DND-41 (cell line): ENCODE measurements around the gene HECW1.

Experiments
- ATAC-seq: fragments of 200-7000 bp; cut with Tn5 transposase; 3 replicates; pipeline ENCODE4 v1.9.1; 2021; ENCODE audit warnings: low read depth; ENCODE audit not compliant: insufficient read depth
- DNase-seq: peaks from one replicate; pipeline ENCODE4 v3.0.0-alpha.2; 2020
- H2AFZ ChIP-seq: 2 replicates; pipeline ENCODE4 v1.6.0; 2012; ENCODE audit warnings: low read depth, low read length
- H3K27ac ChIP-seq: 2 replicates; pipeline ENCODE4 v1.5.1; 2012; ENCODE audit warnings: low read length, inconsistent platforms
- H3K27me3 ChIP-seq: fragments of 200-600 bp; sonication (generic); 2 replicates; pipeline ENCODE4 v1.6.0; 2012; ENCODE audit warnings: low read length, mild to moderate bottlenecking, inconsistent platforms; ENCODE audit not compliant: insufficient read depth, poor library complexity
- H3K36me3 ChIP-seq: 2 replicates; pipeline ENCODE4 v1.5.1; 2012; ENCODE audit warnings: low read length, inconsistent platforms; ENCODE audit not compliant: insufficient read depth
- H3K4me1 ChIP-seq: 2 replicates; pipeline ENCODE4 v1.5.1; 2012; ENCODE audit warnings: mild to moderate bottlenecking, low read length; ENCODE audit not compliant: insufficient read depth
- H3K4me2 ChIP-seq: 2 replicates; pipeline ENCODE4 v1.6.0; 2012; ENCODE audit warnings: mild to moderate bottlenecking, moderate library complexity, low read length, inconsistent platforms; ENCODE audit not compliant: insufficient read depth
- H3K4me3 ChIP-seq, 2 experiments: fragments of 200-600 bp in 1 of 2; shearing (Covaris generic) in 1 of 2; 2 replicates each; pipeline ENCODE4 v1.5.1; 2012 to 2016; ENCODE audit warnings: inconsistent platforms in 2 of 2, low read length in 2 of 2, mild to moderate bottlenecking in 2 of 2, low read depth in 1 of 2, moderate library complexity in 1 of 2
- H3K79me2 ChIP-seq: 2 replicates; pipeline ENCODE4 v1.6.0; 2012; ENCODE audit warnings: low read length, inconsistent platforms; ENCODE audit not compliant: insufficient read depth
- H3K9ac ChIP-seq: 2 replicates; pipeline ENCODE4 v1.6.0; 2012; ENCODE audit warnings: low read depth, mild to moderate bottlenecking, inconsistent platforms, low read length, moderate library complexity
- H3K9me3 ChIP-seq: 2 replicates; pipeline ENCODE4 v1.5.1; 2012; ENCODE audit warnings: low read length, moderate library complexity, mild to moderate bottlenecking, inconsistent platforms; ENCODE audit not compliant: insufficient read depth, severe bottlenecking
- H4K20me1 ChIP-seq: 2 replicates; pipeline ENCODE4 v1.6.0; 2012; ENCODE audit warnings: low read length; ENCODE audit not compliant: insufficient read depth
- EZH2 ChIP-seq: IDR thresholded peaks from 3 replicates; pipeline ENCODE4 v1.6.1; 2012; ENCODE audit warnings: borderline replicate concordance, low read depth, mild to moderate bottlenecking, moderate library complexity, low read length, inconsistent platforms; ENCODE audit not compliant: severe bottlenecking
- TF ChIP-seq, protein P1 (sequence below): IDR thresholded peaks from 2 replicates; pipeline ENCODE4 v1.5.1; 2012; ENCODE audit warnings: borderline replicate concordance, low read length, moderate library complexity, mild to moderate bottlenecking; ENCODE audit not compliant: poor library complexity, severe bottlenecking; ENCODE audit errors: extremely low read depth

The HECW1 gene

DNA sequence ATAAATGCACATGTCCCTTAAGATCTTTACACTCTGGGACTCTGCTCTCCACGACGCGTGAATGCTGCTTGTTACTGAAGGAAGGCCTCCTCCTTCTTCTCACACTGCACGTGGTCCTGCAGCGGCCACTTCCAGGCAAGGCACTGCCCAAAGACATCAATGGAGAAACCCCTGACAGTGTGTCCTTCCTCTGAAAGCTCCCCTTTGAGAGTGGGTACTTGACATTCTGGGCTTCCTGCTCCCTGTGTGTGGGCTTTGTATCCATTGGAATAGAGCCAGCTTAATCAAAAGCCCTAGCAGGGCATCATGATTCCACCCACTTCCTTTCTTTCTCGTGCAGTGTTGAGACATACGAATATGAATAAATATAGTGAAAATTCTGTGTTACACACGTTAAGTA is 400.8 kb downstream of the HECW1 start:
- Histone ChIP-seq H2AFZ (peak overlapping the region; percentile 62), H3K36me3 (no peaks in the 10 kb centered on the region), H3K27me3 (no peaks in the 10 kb centered on the region), H3K27ac (peak overlapping the region; percentile 92), H3K4me2 (peak overlapping the region; percentile 44), H3K79me2 (no peaks in the 10 kb centered on the region), H3K4me3 (peak overlapping the region in 1 of 2 experiments; percentile 14; a peak in 1 of 4 replicates), H3K9ac (peak overlapping the region; percentile 48), H3K9me3 (no peaks in the 10 kb centered on the region), H3K4me1 (peaks cover 100% of the 10 kb centered on the region), H4K20me1 (no peaks in the 10 kb centered on the region)
- ATAC-seq, result peak; percentile 46
- peak; percentile 69 for DNase-seq
- TF ChIP-seq, protein P1, sequence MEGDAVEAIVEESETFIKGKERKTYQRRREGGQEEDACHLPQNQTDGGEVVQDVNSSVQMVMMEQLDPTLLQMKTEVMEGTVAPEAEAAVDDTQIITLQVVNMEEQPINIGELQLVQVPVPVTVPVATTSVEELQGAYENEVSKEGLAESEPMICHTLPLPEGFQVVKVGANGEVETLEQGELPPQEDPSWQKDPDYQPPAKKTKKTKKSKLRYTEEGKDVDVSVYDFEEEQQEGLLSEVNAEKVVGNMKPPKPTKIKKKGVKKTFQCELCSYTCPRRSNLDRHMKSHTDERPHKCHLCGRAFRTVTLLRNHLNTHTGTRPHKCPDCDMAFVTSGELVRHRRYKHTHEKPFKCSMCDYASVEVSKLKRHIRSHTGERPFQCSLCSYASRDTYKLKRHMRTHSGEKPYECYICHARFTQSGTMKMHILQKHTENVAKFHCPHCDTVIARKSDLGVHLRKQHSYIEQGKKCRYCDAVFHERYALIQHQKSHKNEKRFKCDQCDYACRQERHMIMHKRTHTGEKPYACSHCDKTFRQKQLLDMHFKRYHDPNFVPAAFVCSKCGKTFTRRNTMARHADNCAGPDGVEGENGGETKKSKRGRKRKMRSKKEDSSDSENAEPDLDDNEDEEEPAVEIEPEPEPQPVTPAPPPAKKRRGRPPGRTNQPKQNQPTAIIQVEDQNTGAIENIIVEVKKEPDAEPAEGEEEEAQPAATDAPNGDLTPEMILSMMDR, result no peak
- TF ChIP-seq EZH2, result no peak

DNA sequence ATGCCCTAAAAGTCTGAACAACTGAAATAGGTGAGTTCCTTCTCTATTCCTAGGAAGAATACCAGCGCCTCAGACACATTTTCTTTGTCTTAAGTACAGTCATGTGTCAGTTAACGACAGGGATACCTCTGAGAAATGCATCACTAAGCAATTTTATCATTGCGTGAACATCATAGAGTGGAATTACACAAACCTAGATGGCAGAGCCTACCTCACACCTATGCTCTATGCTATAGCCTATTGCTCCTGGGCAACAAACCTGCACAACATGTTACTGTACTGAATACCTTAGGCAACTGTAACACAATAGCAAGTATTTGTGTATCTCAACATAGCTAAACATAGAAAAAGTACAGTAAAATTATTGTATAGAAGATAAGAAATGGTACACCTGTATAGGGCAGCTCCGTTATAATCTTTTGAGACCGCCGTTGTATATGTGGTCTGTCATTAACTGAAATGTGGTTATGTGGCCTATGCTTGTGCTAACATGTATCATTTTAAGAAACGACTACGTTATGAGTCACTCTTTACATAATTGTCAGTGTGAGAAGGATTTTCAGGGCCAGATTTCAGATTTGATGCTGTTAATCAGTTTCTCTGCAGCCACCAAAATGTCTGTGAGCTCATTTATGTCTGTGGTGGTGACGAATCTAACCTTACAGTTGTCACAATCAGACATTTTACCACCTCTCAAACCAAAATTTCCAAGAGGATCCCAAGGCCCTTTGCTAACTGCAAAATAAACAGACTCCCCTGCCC is 404.3 kb downstream of the HECW1 start:
- Histone ChIP-seq H3K4me1 (peaks cover 94% of the 10 kb centered on the region), H4K20me1 (no peaks in the 10 kb centered on the region), H3K4me3 (peak overlapping the region in 1 of 2 experiments; percentile 45; a peak in 2 of 4 replicates), H3K27ac (peak overlapping the region; percentile 97), H3K9ac (peak overlapping the region; percentile 66), H3K4me2 (peak overlapping the region; percentile 57), H3K27me3 (no peaks in the 10 kb centered on the region), H3K79me2 (no peaks in the 10 kb centered on the region), H2AFZ (no peak overlapping the region; the same call in 1 of the 2 replicates), H3K9me3 (no peaks in the 10 kb centered on the region), H3K36me3 (no peaks in the 10 kb centered on the region)
- peak; percentile 74 for DNase-seq
- TF ChIP-seq EZH2, result no peak
- TF ChIP-seq, protein P1, result no peak
- ATAC-seq, result peak; percentile 88

DNA sequence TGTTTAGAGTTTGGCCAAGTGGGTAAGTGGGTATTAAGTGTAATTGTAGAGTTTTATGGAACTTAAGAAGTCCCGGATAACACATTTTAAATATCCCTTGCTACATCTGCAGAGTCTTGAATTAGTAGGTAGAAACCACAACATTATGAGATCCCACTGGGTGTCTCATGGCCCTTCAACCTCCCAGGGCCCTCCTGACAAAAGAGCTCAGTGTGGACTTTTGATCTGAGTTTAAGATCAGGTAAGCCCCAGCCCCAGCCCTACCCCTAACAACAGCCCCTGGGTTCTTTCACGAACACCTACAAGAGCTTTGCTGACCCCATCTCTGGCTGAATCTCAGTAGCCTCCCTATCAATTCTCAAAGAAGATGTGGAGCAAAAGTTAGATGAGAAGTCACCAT is 405.0 kb downstream of the HECW1 start:
- peak overlapping the region; percentile 66 for H3K9ac ChIP-seq
- H3K4me1 ChIP-seq, result peaks cover 87% of the 10 kb centered on the region
- H3K9me3 ChIP-seq, result no peaks in the 10 kb centered on the region
- H3K4me2 ChIP-seq, result peak overlapping the region; percentile 57
- no peaks in the 10 kb centered on the region for H3K79me2 ChIP-seq
- H3K27ac ChIP-seq, result peak overlapping the region; percentile 97
- DNase-seq, result peak; percentile 56
- no peaks in the 10 kb centered on the region for H3K27me3 ChIP-seq
- no peak for TF ChIP-seq EZH2
- TF ChIP-seq, protein P1, result no peak
- H2AFZ ChIP-seq, result peak overlapping the region; percentile 48; the same call in 1 of the 2 replicates
- no peaks in the 10 kb centered on the region for H4K20me1 ChIP-seq
- H3K36me3 ChIP-seq, result no peaks in the 10 kb centered on the region
- peak; percentile 40 for ATAC-seq
- H3K4me3 ChIP-seq, result peak overlapping the region in 1 of 2 experiments; percentile 45; a peak in 2 of 4 replicates
